ENCODE data around the gene JADE3. TPM values are rescaled to one million over a fixed set of nuclear protein-coding genes. Genes with fewer than 3 reads are reported as not detected.

The JADE3 gene
- total RNA-seq, 1 experiment from 2014 or later: 20.2 TPM

DNA sequence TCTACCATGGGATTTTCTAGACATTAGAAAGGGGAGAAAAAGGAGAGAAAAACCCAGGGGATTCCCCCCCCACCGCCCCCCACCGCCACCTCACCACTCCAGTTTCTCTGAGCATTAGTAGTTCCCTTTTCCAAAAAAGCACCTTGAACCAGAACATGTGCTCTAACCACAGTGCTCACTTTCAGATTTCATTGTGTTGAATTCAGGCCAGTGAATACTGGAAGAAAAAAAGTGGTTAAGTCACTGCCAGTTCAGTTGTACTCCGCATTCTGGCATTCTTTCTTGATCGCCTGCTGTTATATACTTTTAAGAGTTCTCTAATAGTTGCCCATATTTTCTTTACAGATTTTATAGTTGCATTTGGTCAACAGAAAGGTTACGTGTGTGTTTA, 40.9 kb downstream of the JADE3 start:
- Histone ChIP-seq H2BK20ac (ENCODE audit: low read depth, low read length, poor library complexity, severe bottlenecking) (no peak overlapping the region), H4K91ac (ENCODE audit: insufficient read length, low read depth, low read length) (no peak overlapping the region), H3K79me1 (ENCODE audit: insufficient read depth, low read depth, low read length, poor library complexity, severe bottlenecking) (peaks cover 4% of the 10 kb centered on the region), H2BK12ac (ENCODE audit: insufficient read length, low read depth, low read length) (no peak overlapping the region), H3K18ac (ENCODE audit: insufficient read length, low read depth, low read length) (no peak overlapping the region), H3K9ac (ENCODE audit: extremely low read depth, insufficient read length, low read length) (no peak overlapping the region), H3K9me3 (ENCODE audit: control insufficient read depth, low read depth, low read length) (no peaks in the 10 kb centered on the region), H3T11ph (ENCODE audit: low read length) (no peak overlapping the region), H3K4me1 (ENCODE audit: insufficient read depth, low read length) (peaks cover 2% of the 10 kb centered on the region; the same call in 1 of the 2 replicates), H2AK5ac (ENCODE audit: insufficient read length, low read length) (no peak overlapping the region), H3K56ac (ENCODE audit: insufficient read length, low read depth, low read length) (no peak overlapping the region), H2BK5ac (ENCODE audit: insufficient read length, low read length) (no peak overlapping the region), H3K79me2 (ENCODE audit: insufficient read depth, low read length) (no peaks in the 10 kb centered on the region; the same call in 1 of the 2 replicates), H3K23ac (ENCODE audit: insufficient read length, low read depth, low read length) (no peak overlapping the region), H3K4me2 (ENCODE audit: insufficient read depth, insufficient read length, low read length) (no peak overlapping the region), H3K27ac (ENCODE audit: insufficient read length, low read depth, low read length) (no peak overlapping the region), H2AFZ (ENCODE audit: low read length) (no peak overlapping the region), H4K8ac (replicated peaks; ENCODE audit: insufficient read length, low read depth, low read length) (no peak overlapping the region), H4K5ac (ENCODE audit: insufficient read length, low read depth, low read length) (no peak overlapping the region), H3K27me3 (ENCODE audit: insufficient read depth, low read length) (no peaks in the 10 kb centered on the region), H3K23me2 (ENCODE audit: insufficient read length, low read depth, low read length, poor library complexity, severe bottlenecking) (no peaks in the 10 kb centered on the region), H3K4ac (ENCODE audit: low read depth, low read length) (no peak overlapping the region), H2BK120ac (ENCODE audit: low read depth, low read length, poor library complexity, severe bottlenecking) (no peak overlapping the region), H4K20me1 (ENCODE audit: control insufficient read depth, insufficient read depth, insufficient read length) (no peaks in the 10 kb centered on the region), H2BK15ac (ENCODE audit: low read depth, low read length) (no peak overlapping the region), H3K14ac (ENCODE audit: insufficient read depth, low read length) (no peak overlapping the region)
- no peak for TF ChIP-seq CTCF (conservative IDR thresholded peaks at IDR 0.05)
- Mint-ChIP-seq H3K9me3 (peaks cover 60 to 64% of the 10 kb centered on the region in 2 experiments), H3K27me3 (ENCODE audit: low read depth) (no peaks in the 10 kb centered on the region; the same call in 1 of the 2 replicates), H3K4me3 (0 out of 5 replicates have a peak overlapping the region, but pooled peaks of 1 of the 2 experiments have one; percentile 15), H3K27ac (peak overlapping the region in 2 of 3 experiments; percentile 74 to 94; a peak in 4 of 7 replicates), H3K4me1 (peaks cover 26 to 31% of the 10 kb centered on the region in 2 experiments), H3K36me3 (ENCODE audit: insufficient read depth in 1 of 3, low read depth in 3 of 3) (peaks cover 0 to 2% (median 0%) of the 10 kb centered on the region in 3 experiments; a peak in 3 of 7 replicates)
- no CpG with 5 or more reads among the region's 5 CpGs for WGBS (ENCODE audit: extremely low coverage, insufficient read length, low lambda C conversion rate)
- DNase-seq: no peak

Data from H9 (cell line).